OCI-LY7 (cell line): Measurements from ENCODE around the gene LTBR.

Experiments
- EZH2phosphoT487 ChIP-seq: fragments of 200-600 bp; sonication (generic); IDR thresholded peaks from 2 replicates; pipeline ENCODE4 v1.6.1; 2018; ENCODE audit warnings: low read depth, borderline replicate concordance, mild to moderate bottlenecking, mixed run types, antibody characterized with exemption, low read length, moderate library complexity, mixed read lengths
- TF ChIP-seq, protein P1 (sequence below): fragments of 200-600 bp; sonication (generic); conservative IDR thresholded peaks from 2 replicates; pipeline ENCODE4 v1.5.1; 2014; ENCODE audit warnings: mild to moderate bottlenecking, antibody characterized with exemption, low read length, moderate library complexity, mixed read lengths

DNA sequence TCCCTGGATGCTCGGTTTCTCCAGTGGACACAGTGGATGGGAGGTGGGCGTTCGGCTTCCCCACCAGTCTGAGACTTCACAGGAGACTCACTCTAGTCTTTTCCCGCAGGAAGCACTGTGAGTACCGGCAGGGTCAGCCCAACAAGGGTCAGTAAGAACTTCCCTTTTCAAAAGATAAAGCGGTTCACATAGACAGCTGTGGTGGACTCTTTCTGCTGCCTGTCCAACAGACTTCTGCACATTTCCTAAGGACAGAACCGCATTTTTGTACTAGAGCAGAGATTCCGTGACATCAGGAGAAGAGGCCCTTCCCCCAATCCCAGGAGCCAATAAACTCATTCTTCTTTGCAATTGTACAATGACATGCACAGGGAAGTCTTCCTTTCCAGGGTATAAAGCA, 10.4 kb downstream of the LTBR start:
- TF ChIP-seq, protein P1, sequence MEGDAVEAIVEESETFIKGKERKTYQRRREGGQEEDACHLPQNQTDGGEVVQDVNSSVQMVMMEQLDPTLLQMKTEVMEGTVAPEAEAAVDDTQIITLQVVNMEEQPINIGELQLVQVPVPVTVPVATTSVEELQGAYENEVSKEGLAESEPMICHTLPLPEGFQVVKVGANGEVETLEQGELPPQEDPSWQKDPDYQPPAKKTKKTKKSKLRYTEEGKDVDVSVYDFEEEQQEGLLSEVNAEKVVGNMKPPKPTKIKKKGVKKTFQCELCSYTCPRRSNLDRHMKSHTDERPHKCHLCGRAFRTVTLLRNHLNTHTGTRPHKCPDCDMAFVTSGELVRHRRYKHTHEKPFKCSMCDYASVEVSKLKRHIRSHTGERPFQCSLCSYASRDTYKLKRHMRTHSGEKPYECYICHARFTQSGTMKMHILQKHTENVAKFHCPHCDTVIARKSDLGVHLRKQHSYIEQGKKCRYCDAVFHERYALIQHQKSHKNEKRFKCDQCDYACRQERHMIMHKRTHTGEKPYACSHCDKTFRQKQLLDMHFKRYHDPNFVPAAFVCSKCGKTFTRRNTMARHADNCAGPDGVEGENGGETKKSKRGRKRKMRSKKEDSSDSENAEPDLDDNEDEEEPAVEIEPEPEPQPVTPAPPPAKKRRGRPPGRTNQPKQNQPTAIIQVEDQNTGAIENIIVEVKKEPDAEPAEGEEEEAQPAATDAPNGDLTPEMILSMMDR = no peak
- no peak for TF ChIP-seq EZH2phosphoT487
